DMS53 (cell line): ENCODE measurements around the gene CACNB3.
A peak's percentile ranks its signal among the peaks of the same experiment; 100 is the strongest.

ENCODE experiments used
- DNase-seq: peaks from one replicate; lab custom pipeline; 2025; lab: John Stamatoyannopoulos, UW

CACNB3 gene

DNA sequence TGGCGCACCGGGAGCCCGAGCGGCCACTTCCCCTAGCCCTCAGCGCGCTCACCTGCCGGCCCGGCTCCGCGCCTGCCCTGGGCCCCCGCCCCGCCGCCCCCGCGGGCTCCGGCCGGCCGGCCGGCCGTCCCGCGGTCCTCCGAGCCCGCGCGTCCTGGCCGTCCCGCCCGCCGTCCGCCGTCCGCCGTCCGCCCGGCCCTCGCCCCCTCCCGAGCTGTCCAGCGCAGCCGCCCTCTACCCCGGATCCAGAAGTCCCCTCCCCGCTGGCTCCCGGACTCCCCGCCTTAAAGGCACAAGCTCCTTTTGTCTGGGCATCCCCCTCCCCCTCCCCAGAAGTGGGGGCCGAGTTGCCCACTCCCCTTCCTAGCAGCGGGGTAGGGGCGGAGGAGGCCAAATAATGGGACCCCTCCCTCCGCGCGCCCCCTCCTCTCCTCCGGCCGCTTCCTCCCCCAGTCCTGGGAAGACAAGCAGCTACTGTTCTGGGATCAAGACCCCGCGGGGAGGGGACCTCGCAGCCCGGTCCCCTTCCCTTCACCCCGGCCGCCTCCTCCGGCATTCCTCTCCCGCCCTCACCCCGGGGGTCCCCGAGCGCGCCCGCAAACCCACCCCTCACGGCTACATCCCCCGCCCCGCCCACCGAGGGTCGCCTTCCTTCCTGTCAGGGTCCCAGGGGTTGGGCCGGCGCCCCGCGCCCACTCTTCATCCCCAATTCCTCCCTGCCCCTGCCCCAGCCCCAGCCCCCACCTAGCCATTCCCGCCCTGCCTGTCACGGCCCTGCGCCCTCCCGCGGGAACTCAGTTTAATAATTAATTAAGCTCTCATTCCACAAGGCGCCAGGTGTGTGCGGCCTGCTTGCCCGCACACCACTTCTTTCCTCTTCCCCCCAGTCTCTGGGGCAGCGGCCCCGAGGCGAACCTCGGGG is 29.2 kb upstream of the CACNB3 start, which contains the start of gene ADCY6:
TSS of gene ADCY6 (minus strand) at position 236 of the 922 bp plus-strand sequence. CDS start 5,655 bp downstream, outside the sequence.
- DNase-seq = peak; percentile 91

DNA sequence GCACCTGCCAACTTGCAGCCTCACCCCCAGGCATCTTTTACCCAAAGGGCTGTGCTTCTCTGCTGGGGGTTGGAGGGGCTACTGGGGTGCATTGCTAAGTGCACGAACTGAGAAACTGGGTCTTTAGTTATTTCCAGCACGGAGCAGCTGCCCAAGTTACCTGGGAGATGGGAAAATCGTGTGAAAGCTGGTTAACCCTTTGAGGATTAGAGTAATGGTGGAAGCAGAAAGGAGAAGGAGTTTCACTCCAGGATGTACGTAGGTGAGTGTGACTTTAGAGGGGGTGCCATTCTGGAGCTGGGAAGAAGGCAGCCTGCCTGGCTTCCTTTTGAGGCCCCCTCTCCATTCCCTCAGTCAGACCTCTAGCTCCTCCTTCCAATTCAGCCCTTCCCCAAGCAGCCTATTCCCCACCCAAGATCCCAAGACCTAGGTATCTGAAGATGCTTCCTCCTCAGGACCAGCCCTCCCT is 28.4 kb upstream of the CACNB3 start:
- peak; percentile 46 for DNase-seq

DNA sequence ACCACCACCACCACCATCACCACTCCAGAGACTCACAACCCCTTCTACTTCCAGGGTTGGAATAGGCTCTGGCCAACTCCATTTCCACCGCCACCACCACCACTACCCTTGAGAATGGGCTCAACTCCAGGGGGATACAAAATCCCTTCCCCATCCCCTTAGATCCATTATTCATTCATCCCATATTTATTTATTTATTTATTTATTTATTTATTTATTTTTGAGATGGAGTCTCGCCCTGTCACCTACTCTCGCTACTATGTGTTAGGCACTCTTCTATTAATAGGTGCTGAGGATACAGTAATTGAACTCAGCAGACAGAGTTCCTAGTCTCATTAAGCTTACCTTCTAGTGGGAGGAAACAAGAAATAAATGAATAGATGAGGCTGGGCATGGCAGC is 24.6 kb upstream of the CACNB3 start:
- DNase-seq = no peak

DNA sequence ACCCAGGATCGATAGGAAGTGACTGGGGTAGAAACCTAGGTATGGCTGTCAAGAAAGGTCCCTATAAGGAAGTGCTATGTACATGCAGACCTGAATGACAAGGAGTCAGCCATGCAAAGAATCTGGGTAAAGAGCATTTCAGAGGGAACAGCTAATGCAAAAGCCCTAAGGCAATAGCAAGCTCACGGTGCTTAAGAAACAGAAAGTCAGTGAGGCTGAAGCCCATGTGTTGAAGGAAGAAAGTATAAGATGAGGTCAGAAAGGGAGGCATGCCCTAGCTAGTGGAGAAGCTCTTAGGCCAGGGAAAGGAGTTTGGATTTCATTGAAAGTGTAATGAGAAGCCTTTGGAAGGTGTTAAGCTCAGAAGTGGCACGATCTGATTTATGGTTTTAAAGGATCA is 23.4 kb upstream of the CACNB3 start:
- no peak for DNase-seq

DNA sequence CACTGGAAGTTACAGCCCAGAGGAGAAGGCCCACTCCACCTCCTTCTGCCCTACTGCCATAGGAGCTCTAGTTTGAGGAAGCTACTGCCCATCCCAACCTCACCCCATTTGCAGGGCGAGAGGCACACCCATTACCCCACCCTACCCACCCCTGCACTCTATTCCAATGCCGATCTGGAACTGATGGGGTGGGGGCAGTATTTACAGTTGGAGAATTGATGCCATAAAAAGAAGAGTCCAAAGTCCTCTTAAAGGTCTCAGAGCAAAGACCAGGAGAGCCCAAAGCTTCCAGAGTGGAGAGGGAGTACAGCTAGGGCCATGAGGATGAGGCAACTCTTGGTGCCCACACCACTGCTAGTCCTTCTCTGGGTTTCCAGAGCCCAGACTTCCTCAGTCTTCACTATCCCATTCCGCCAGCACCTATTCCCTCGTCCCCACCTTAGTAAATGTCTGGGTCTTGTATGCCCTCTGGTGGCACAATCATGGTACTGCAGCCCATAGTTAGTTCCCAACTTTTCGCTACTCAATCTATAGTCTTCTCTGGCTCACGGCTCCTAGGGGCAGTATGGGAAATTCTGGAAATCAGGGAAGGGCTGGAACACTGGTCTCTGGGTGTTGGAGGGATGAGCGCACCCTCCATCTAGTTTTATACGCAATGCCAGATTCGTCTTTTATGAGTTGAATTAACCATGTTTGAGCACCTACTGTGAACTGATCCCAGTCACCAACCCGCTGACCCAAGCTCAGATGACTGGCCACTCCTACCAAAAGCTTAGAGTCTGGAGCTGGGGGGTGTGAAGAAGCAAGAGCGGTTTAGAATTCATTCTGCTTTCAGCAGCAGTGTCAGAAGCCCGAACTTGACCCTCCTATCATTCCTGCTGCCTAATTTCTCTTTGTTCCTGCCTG is 22.5 kb upstream of the CACNB3 start:
- DNase-seq = peak; percentile 87

DNA sequence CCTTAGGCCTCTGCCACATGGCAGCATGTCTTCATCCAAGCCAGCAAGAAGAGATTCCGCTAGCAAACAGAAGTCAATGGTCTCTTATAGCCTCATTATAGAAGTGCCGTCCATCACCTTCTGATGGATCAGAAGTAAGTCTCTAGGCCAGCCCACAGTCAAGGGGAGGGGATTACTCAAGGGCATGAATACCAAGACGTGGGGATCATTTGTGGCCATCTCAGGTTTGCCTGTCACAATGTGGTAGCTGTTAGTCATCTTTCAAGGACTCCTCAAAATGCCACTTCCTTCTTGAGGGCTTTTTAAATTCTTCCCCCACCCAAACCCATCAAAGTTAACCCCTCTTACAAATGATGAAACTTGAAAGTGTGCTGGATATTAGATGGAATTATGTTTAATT is 21.3 kb upstream of the CACNB3 start:
- no peak for DNase-seq

DNA sequence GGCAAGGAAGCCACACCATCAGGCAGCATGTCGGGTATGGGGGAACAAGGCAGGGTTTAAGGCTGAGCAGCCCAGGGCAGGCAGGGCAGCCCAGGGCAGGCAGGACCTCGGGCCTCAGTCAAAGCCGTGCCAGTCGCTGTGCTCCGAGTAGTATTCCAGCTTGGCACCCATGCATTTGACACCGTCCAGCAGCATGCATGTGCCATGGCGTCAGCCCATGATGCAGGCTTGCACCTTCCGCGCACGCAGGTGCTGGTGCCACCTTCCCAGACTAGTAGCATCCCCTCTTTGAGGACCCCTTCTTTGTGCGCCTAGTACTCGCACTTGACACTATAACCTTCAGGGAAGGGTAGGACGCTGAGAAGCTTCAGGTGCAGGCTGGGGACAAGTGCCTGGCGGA is 17.8 kb upstream of the CACNB3 start:
- no peak for DNase-seq

DNA sequence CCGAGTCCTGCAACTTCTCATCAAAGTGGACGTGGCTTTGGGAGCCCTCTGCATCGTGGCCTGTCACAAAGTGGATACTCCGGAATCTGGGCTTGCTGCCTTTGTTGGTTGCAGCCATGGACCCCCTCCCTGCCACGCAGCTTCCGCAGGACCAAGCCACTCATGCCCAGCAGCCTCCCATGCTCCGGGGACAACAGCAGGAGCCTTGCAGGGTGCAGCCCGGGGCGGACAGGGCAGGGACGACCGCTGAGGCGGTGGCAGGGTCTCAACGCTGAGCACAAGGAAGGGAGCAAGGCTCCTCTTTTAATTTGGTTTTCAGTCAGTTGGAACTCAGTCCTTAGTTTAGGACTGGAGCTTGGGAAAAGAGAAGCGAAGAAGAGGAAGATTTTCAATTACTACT is 17.3 kb upstream of the CACNB3 start:
- no peak for DNase-seq

DNA sequence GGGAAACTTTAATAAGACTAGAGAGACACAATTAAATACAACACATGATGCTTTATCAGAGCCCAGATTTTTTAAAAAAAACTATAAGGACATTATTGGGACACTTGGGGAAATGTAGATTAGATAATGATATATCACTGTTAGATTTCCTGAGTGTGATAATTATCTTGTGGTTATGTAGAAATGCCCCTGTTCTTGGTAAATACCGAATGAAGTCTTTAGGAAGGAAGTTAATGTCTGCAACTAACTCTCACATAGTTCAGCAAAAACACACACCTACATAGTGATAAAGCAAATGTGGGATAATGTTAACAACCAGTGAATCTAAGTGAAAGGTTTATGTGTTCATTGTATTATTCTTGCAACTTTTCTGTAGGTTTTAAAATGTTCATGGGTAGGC is 14.6 kb upstream of the CACNB3 start:
- no peak for DNase-seq

DNA sequence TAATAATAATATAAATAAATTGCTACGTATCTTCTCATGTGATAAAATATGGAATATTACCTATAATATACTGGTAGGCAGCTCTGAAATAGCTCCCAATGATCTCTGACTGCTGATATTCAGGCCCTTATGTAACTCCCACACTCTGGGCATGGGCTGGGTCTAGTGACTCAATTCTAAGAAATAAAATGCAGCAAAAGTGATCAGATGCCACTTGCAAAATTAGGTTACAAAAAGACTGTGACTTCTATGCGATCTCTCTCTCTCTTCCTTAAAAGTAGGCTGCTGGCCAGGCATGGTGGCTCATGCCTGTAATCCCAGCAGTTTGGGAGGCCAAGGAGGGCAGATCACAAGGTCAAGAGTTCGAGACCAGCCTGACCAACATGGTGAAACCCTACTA is 10.3 kb upstream of the CACNB3 start:
- no peak for DNase-seq

DNA sequence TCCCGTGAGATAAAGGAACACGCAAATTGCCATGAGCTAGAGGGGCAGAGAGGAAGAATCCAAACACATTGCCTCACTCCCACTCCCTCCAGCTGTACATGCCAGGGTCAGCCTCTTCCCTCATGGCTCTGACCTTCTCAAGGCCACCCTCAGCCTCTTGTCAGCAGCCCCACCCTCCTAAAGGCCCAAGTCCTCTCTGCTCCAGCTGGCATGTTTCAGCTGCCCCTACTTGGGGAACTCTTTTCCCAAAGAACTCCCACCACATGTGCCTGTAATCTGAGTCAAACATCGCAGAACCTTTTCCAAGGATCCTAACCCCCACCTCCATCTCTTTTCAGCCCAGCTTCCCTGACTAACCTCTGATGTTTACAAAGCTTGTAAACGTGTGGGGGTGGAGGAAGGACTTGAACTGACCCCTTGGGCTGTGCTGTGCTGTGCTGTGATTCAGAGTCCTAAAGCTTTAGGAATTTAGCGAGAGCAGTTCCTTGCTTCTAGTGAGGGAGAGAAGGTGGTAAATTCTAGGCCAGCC is 7.3 kb upstream of the CACNB3 start:
- no peak for DNase-seq

DNA sequence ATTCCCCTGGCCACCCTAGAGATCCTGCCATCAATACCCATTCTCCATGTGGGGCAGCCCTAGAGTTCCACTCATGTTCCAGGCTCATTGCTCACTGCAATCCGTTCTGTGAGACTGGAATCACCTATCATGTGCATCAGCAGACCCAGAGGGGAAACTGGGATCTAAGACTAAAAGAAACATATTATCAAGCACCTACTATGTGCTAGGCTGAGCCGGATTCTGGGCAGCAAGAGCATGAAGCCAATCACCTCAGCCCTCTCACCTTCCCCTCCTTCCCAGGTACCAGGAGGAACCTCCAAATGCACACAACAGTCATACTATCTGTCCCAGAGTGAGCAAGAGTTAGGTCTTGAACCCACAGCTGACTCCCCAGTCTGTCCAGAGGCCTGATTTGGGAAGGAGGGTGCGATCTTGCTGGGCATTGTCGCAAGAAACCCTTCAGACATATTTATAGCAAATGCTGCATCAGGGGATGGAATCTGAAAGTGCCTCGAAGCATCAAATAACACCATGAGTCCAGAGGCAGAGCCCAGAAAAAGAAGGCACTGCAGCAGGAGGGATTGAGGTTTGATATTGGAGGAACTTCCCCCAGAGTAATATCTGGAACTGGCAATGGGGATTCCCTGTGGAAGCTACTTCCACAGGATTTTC is 6.7 kb upstream of the CACNB3 start:
- DNase-seq = no peak

DNA sequence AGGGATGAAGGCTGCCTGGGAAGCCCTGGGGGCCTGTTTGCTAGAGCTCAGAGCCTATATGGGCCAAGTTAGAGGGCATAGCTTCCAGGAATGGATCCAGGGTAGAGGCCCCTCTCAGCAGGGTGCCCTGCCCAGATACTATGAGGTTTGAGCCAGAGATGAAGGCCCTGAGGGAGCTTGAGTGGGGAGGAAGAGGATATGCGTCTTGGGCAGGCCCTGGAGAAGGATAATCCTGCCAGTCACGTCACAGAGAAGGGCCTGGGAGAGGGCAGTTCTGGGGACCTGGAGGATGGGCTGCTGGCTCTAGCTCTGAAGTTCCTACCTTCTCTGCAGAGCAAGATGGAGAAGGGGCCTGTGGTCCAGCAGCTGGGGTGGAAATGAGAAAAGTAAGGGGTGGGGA is 5.9 kb upstream of the CACNB3 start:
- no peak for DNase-seq

DNA sequence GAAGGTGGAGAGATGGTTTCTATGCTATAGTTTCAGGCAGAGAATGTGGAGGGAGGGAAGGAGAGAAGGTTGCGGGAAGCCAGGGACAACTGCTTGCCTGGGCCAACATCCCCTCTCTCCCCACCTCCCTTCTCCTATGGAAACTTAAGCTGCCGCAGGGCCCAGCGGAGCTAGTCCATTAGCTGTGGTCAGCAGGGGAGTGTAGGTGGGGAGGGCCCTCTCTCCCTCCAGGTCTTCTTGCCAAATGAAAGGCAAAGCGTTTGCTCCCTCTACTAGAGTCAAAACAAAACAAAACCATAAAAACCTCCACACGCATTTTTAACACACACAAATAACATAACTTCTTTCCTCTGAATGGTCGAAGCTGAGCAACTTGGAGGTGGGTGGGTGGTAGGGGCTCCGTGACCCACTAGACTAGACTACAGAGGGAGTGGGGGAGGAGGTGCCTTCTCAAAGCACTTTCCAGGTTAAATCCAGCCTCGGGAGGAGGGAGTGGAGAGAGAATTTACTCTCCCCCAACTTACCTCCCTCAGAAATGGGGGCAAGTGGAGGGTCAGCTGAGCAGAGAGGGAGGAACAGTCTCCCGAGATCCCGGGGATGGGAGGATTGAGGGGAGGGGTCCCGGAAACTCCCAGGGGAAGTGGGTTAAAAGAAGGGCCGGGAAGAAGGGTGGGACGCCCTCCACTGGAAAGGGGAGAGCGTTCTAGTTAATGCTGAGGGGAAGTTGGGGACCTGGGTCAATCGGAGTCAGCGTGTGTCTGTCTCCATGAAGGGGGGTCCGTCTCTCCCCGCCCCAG is 4.6 kb upstream of the CACNB3 start:
- no peak for DNase-seq

DNA sequence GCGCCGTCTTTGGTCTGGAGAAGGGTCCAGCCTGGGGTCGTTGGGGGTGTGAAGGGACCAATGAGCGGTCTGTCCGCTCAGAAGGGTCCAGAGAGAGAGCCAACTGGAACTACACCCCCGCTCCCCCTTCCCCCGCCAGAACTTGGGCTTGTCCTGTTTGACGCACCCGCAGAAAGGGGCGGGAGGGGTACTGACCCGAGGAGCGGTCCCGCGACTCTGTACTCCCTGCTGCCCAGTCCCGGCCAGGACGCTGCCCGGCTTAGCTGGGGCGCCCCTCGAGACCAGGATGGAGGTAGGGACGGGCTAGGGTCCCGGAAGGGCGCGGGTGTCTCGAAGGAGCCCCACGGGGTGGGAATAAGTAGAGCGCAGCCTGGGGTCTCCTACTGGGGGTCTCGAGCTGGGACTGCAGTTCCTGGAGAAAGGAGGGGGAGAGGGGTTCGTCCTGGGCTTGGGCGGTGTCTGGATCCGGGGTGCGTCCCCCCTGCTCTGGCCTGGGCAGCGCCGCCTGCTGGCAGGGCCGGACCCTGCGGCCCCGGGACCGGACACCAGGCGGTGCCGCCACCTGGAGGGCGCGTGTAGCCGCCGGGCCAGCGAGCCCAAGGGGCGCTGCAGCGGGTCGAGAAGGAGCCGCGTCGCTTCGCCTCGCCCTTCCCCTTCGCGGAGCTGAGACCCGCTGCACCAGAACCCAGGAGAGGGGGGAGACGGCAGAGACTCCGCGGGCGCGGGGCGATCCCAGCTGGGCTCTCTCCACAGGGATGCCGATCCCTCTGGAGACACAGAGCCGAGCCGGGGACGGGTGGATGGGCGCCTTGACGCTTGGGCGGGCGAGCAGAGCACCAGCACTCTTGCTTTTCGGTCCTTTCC is 3.8 kb upstream of the CACNB3 start:
- peak; percentile 86 for DNase-seq

DNA sequence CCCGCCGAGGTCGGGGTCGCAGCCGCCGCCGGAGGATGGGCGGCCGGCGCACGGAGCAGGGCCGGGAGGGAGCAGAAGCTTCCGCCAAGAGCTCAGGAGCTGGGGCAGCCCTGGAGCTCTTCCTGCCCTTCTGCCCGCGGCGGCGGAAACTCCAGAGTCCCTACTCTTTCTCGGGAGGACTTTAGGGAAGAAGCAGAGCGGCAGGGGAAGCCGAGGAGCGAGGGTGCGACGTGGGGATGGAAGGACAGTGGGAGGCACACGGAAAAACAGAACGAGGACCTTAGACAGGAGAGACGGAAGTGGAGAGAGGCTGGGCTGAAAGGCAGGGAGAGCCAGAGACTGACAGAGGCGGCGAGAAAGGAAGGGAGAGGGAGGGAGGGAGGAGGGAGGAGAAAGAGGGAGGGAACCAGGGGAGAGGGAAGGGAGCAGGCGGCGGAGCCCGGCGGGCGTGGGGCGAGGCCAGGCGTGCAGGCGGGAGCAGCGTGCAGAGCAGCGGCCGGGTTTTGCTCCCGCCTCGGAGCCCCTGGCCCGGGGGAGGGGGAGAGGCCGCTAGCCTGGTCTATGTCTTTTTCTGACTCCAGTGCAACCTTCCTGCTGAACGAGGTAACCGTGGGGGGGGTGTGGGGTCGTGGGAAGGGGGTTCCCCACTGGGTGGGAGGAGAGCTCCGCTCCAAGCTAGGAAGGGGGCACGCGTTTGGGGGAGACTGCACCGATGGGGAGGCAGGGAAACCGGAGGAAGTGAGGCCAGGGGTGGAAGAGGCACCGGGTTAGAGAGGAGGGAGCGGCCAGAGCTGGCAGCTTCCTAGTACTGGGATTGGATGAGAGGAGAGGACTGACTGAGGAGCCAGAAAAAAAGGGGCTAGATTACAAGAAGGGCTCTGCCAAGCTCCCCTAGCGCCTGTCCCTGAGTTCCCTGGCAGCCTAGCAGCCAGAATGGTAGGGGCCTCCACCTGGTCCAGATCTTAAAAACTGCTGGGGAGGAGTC is 2.9 kb upstream of the CACNB3 start:
- DNase-seq = peak; percentile 93

DNA sequence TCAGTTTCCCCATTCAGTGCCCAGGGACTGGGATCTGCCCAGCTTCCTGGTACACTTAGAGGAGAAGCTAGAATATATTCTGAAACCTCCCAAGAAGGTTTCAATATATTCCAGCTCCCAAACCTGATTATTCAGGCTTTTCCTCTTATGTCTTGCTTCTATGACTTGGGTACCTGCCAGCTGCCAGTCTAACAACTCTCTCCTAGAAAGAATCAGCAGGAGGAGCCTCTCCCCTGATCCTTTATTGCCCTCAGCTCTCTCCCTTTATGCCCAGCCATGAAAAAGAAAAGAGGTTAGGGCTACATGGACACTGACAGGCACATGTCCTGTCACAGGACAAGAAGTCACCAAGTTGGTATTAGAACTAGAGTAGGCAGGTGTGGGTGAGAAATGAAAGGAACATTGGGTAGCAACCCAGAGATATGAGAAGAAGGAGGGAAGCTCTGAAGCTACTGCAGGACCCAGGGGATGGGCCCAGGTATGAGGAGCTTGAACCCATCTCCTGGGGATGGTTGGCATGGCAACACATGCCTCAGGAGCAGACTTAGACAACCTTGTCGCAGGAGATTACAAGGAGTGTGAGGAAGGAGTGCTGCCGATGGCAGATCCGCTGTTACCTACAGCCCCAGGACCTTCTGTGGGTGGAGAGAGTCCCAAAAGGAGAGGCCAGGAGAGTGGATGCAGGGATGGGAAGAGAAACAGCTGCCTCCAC is 2.0 kb upstream of the CACNB3 start:
- DNase-seq = peak; percentile 42
